GM12865 (cell line): ENCODE results near the gene SAMHD1.

Experiments
- DNase-seq: peaks from one replicate; pipeline ENCODE4 v3.0.0; 2010; ENCODE audit warnings: low read depth
- H3K4me3 ChIP-seq: 2 replicates; pipeline ENCODE4 v1.5.1; 2011; ENCODE audit warnings: mild to moderate bottlenecking, low read depth, low read length, control low read depth
- CTCF ChIP-seq: IDR thresholded peaks from 2 replicates; pipeline ENCODE4 v1.5.1; 2011; ENCODE audit warnings: low read length, control low read depth, low read depth, inconsistent platforms; ENCODE audit not compliant: insufficient read depth; ENCODE audit errors: missing control alignments

SAMHD1 gene

GRCh38 chr20:36904690-36905089, 46.8 kb downstream of the SAMHD1 start:
- no peak for DNase-seq
- TF ChIP-seq CTCF: no peak
- H3K4me3 ChIP-seq: no peak overlapping the region

- DNase-seq: no peak
- no peak overlapping the region for H3K4me3 ChIP-seq
- no peak for TF ChIP-seq CTCF
Observed at GRCh38 chr20:36895036-36895435, 56.5 kb downstream of the SAMHD1 start.

GRCh38 chr20:36893801-36894200, 57.7 kb downstream of the SAMHD1 start:
- TF ChIP-seq CTCF: no peak
- no peak for DNase-seq
- no peak overlapping the region for H3K4me3 ChIP-seq

- no peak for DNase-seq
- no peak overlapping the region for H3K4me3 ChIP-seq
- TF ChIP-seq CTCF: no peak
Observed at GRCh38 chr20:36891211-36891610, 60.3 kb downstream of the SAMHD1 start.

GRCh38 chr20:36890586-36890985, 60.9 kb downstream of the SAMHD1 start:
- no peak for TF ChIP-seq CTCF
- no peak for DNase-seq
- no peak overlapping the region for H3K4me3 ChIP-seq

- DNase-seq: no peak
- no peak for TF ChIP-seq CTCF
- H3K4me3 ChIP-seq: no peak overlapping the region
Observed at GRCh38 chr20:36888880-36889516, 62.5 kb downstream of the SAMHD1 start.

GRCh38 chr20:36887752-36888090, 63.8 kb downstream of the SAMHD1 start:
- DNase-seq: no peak
- no peak for TF ChIP-seq CTCF
- H3K4me3 ChIP-seq: no peak overlapping the region
